GM19455 (cell line): ENCODE results near the gene SLC26A4.
"Not testable (repeated sequence)": the region's sequence is repeated elsewhere in the genome, so short reads cannot be mapped to it uniquely, and the experiment has no call there.

Experiments
- ATAC-seq: cut with Tn5 transposase; IDR thresholded peaks from one replicate; pipeline ENCODE4 v1.9.1; 2021; ENCODE audit not compliant: unreplicated experiment

The SLC26A4 gene

DNA sequence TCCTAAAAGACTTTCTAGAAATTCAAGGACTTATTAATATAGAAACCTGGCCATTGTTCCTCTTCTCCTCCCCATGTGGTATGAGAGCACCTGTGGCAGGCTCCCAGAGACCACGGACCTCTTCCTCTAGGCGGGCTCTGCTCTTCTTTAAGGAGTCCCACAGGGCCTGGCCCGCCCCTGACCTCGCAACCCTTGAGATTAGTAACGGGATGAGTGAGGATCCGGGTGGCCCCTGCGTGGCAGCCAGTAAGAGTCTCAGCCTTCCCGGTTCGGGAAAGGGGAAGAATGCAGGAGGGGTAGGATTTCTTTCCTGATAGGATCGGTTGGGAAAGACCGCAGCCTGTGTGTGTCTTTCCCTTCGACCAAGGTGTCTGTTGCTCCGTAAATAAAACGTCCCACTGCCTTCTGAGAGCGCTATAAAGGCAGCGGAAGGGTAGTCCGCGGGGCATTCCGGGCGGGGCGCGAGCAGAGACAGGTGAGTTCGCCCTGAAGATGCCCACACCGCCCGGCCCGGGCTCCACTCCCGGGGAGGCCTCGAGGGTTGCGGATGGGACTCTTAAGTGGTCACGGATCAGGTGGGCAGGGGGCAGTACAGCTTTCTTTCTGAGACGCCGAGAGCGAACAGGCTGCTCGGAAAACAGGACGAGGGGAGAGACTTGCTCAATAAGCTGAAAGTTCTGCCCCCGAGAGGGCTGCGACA lies at the start of gene SLC26A4:
SLC26A4 (plus strand) TSS at position 448 of the 700 bp plus-strand sequence. CDS start 814 bp downstream, outside the sequence.
- ATAC-seq: no peak

DNA sequence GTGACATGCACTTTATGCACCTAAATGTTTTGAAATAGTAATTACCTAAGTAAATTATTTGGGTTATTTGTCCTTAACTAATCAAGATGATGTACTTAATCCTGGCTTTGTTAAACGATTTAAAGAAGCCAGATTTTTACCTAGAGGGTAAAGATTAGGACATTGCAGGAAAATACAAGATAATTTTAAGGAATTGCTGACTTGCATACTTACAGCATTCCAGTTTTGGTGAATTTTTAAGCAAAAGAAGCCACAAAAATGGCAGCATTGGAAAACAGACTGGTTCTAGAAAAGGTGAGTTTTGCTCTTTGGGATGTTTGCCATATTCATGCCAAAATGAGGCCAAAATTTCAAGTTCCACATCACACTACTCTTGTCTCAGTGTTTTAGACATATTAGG lies 47.2 kb upstream of the SLC26A4 start:
- no peak for ATAC-seq

DNA sequence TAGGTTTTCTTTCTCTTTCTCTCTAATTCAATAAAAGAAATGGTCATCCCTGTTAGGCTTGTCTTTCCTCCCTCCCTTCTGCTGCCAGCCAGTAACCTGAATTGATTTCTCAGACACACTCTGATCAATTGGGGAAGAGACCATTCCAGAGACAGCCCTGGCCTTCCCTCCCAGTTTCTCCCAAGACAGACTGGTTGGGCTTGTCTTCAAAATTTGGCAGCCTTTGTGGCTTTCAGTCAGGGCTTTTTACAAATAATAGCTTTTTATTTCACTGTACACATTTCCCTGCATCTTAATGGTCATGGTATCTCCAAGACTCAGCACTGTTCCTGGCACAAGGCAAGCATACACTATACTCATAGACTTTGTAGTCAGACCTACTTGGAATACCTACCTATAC lies 46.7 kb upstream of the SLC26A4 start:
- no peak for ATAC-seq

DNA sequence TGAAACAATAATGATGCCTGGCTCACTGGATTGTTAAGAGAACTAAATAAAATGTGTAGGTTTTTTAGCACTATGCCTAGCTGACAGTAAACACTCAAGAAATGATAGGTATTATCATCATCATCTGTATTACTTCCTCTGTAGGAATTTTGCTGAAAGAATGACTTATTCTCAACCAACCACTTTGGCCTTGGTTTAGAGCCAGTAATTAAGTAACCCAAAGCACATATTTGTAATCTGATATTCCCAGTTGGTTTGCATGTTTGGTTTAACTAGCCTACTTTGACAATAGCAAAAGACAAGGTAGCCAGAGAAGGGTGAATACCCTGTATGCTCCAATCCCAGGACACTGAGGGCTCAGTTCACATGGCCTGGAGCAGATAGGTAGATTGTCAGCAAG lies 46.2 kb upstream of the SLC26A4 start:
- no peak for ATAC-seq

DNA sequence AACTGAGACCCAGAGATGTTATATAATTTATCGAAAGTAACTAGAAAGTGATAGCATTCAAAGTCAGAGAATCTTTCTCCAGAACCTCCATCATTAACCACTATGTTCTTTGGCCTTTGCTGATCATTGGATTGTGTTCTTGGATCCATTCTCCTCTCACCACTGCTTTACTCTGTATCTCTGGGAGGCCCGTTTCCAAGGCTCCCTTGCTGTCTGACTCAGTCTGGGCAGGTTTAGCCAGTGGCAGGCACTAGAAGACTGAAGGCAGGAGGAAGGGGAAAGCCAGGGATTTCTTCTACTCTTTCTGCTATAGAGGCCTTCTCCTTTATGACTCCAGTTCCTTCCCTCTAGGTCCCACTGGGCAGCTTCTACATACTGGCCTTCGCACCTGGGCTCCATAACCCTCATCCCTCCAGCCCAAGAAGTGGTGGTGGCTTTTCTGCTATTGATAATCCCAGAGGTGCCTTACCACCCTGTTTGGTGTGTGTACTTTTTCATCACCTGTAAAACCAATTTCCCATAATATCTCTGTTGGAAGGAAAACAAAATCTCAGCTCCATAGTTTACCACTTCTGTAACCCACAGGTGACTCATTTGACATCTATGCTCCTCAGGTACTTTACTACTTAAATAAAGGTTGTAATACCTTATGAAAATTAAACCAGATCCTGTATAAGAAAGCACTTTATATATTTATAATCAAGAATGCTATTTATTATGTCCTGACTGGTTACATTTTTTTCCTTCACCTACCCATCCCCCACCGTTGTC lies 44.5 kb upstream of the SLC26A4 start:
- no peak for ATAC-seq

DNA sequence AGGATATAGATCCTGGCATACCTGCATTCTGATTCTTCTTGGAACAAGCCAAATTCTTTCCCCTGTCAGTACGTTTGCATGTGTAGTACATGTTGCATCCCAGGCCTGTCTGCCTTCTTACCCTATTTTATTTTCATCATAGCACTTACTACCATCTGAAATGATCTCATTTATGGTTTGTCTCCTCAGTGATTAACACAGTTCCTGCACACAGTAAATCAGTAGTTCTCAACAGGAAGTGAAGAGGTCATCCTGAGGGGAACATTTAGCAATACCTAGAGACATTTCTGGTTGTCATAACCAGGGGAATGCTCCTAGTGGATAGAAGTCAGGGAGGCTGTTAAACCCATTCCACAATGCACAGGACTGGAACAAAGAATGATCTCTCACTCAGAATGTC lies 38.2 kb upstream of the SLC26A4 start:
- ATAC-seq: no peak

DNA sequence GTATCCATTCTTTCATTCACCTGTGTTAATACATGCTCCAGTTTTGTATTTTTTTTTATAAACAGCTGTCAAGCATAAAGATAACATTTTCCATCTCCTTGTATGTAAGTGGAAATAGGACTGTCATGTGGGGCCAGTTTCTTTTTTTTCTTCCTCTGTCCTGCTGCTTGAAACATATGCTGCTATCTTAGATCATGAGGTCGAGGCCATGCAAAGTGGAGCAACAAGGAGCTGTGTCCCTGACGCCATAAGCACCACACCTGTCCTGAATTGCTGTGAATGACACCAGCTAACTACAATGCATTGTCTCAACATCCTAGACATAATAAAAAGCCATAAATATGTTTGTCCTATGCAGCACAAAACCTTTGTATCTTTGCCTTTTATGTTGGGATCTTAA lies 37.7 kb upstream of the SLC26A4 start:
- ATAC-seq: no peak

DNA sequence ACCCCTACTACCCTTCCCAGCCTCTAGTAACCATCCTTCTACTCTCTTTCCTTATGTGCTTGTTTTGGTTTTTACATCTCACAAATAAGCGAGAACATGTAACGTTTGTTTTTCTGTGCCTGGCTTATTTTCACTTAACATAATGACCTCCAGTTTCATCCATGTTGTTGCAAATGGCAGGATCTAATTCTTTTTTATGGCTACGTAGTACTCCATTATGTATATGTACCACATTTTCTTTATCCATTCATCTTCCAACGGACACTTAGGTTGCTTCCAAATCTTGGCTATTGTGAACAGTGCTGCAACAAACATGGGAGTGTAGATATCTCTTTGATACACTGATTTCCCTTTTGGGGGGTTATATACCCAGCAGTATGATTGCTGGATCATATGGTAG lies 33.6 kb upstream of the SLC26A4 start:
- ATAC-seq: no peak

DNA sequence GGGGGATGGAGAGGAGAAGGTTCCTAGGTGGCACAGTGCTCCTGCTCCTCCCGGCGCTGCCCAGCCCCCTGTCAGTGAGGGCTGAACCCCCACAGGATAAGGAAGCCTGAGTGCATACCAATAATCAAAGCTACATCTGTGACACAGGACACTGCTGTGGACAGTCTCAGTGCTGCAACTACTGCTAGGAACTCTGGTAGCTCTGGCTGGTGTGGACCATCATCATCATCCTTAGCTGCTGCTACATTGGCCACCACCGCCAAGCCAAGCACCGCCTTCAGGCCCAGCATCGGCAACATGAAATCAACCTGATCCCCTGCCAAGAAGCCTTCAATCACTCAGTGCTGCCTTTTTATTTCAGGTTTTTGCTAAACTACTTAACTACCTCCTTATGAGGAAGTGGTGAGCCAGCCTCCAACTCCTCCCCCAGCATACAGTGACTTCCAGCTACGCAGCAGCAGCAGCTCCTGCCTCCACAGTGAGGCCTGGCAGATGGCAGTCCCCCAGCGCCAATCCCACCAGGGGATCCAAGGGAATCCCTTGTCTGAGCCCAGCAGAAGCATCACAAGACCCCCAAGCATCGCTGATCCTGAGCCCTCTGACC lies 32.1 kb upstream of the SLC26A4 start:
- ATAC-seq: no peak

DNA sequence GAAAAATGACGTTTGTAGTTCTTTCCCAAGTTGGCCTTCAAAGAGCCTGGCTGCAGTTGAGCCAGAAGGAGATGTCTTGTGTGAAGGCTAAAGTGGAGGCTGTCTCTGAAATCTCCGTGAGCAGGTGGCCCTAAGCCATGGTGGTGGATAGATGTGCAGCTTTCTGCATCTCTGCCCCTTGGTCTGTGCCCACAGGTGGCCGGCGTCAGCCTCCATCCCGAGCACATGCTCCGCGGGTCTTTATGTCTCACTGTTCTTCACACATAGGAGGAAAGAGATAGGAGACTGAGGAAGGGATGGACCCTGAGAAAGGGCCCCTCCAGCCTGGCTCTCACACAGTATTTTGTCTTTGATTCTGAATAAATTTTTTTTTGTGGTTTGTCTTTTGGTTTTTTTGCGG lies 30.3 kb upstream of the SLC26A4 start:
- no peak for ATAC-seq

DNA sequence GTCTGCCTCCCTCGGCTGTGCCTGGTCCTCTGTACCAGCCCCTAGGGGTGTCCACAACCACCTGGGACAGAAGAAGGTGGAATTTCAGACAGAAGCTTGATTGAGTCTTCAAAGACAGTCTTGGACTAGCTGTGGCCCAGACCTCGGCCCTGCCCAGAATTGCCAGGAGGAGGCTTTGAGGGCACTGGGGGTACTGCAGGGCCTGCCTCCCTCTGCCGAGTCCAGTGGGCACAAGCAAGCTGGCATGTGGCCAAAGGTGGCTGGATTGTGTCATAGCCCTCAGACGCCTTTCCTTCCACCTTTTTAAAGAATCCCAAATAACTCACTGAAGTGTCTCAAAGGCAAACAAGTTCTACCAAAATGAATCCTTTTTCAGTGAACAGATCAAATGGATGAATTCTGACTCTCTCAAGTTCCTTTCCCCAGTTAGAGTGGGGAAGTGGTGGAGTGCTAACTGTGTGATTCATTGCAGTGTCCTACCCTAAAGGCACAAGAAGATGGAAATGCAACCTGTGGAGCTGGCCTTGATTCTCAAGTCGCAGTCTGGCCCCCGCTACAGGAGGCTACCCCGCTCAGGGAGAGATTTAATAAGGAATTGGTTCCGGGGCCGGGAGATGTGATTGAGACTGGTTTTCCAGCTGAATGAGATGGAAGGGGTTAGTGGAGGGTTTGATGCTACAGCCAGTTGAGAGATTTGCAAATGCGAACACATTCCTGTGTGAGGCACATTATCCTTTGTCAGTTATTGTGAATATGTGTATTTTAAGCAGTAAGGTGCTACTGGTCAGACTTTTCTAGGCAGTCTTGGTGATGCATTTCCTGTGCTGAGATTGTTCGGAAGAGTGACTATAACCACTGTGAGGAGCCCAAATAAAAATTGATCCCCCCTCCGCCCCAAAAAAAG lies 28.8 kb upstream of the SLC26A4 start:
- no peak for ATAC-seq

DNA sequence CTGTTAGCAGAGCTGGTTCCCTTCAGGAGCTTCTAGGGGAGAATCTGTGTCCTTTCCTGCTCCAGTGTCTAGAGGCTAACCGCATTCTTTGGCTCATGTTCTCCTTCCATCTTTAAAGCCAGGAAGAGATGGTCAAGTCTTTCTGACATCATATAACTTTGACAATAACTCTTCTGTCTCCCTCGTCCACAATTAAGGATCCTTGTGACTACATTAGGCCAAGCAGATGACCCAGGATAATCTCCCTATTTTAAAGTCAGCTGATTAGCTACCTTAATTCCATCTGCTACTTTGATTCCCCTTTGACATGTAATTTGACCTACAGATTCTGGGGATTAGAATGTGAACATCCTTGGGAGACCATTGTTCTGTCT lies 28.1 kb upstream of the SLC26A4 start:
- ATAC-seq: no peak

DNA sequence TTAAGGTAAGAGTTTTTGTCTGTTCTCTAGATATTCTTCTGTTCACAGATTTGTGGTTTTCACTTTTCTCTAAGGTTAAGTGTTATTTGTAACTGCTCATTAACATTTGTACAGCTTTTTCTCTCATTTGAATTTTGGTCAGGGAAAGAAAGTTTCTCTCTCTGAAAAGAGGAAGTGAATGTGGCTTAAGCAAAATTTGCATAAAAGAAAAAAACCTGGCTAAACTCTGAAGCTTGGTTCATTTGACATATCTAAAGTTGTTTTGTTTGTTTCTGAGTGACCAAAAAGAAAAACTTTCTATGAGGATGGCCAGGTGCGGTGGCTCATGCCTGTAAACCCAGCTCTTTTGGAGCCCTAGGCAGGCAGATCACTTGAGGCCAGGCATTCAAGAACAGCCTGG lies 22.0 kb upstream of the SLC26A4 start:
- ATAC-seq: peak; percentile 93

DNA sequence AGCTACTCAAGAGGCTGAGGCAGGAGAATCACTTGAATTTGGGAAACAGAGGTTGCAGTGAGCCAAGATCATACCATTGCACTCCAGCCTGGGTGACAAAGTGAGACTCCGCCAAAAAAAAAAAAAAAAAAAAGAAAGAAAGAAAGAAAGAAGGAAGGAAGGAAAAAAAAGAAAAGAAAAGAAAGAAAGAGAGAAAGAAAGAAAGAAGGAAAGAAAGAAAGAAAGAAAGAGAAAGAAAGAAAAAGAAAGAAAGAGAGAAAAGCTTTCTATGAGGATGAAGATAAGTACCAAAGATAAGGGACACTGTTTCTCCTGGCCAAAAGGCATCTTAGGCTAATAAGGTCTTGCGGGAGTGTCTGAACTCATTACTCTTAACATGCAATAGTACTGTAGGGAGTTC lies 21.6 kb upstream of the SLC26A4 start:
- not testable (repeated sequence) for ATAC-seq

DNA sequence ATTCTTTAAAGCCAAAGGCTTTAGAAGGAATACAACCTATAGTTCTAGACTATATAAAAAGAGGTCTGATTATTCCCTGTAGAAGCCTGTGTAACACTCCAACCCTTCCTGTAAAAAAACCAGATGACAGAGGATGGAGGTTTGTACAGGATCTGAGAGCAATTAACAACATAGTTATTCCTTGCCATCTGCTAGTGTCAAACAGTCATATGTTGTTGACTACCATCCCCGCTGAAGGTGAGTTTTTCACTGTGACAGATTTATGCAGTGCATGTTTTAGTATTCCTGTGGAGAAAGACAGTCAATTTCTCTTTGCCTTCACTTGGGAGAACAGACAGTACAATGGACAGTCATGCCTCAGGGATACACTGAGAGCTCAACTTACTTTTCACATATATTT lies 19.0 kb upstream of the SLC26A4 start:
- ATAC-seq: no peak

DNA sequence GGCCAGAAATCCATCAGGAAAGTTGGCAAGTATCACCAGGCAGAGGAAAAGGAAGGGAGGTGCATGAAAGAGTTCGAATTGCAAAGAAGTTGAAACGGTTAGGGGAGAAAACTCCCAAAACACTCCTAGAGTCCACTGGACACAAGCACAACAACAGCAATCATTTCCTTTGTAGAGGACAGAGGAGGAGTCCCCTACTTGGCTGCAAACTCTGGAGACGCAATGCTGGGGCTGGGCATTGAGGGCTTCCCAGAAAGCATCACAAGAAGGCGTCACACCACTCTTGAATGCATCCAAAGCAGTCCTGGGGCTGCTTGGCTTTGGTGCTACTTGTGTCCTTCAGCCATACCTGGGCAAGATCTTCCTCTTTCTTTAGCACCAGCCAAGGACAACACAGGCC lies 18.1 kb upstream of the SLC26A4 start:
- ATAC-seq: no peak

DNA sequence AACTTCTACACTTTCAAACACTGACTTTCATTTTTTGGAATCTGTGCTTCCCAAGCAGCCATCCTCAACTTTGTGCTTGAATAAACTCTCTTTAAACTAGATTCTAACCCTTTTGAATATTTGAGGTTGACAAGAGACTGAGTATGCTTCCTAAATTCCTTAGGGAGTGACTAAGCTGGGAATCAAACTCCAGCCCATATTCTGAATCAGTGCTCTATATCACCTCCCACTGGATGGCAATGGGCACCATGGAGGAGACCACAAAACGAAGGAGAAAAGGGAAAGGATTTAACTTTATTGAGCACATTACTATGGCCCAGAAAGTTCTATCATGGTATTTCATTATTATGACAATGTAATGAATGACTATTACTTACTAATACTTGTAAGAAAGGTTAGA lies 17.2 kb upstream of the SLC26A4 start:
- ATAC-seq: no peak

DNA sequence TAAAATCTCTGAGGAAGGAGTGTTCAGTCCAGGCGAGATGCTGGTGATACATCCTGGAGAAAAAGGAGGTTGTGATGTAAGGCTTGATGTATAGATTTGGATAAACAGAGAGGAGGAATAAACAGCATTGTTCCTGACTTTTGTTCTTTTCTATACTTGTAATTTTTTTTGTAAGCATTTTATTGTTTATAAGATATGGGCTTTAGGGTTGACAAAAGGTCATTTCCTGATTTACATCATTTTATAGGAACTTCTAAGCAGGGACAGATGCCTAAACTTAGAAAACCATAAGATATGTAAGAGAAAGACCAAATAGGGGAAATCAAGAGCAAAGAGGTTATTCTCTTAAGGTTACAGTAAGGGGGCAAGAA lies 16.7 kb upstream of the SLC26A4 start:
- no peak for ATAC-seq

DNA sequence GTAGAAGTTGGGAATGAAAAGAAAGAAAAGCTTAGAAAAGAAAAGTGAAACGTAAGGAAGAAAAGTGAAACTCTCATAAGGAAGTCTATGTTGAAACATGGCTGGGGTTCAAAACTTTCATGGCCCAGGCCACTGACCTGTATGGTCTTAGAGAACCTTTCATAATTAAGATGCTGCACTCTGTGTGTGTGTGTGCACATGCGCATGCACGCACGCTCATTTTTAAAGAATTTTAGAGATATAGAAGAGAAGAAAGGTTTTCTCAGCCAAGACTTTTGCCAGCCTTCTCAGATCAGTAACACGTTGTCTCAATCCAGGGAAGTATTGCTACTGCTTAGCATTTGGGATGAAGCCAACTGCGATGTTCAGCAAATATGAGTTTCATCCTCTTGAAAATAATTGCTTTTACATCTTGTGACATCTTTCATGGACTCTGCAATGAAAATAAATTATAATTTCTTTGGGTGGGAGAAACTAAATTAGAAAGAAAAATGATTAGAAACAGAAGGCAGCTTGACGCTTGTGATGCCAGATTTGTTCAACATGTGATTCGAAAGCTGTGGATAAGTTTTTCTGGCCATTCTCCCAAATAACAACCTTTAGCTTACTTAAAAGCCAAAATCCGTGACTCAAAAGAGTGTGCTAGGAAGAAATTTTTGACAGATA lies 16.2 kb upstream of the SLC26A4 start:
- no peak for ATAC-seq

DNA sequence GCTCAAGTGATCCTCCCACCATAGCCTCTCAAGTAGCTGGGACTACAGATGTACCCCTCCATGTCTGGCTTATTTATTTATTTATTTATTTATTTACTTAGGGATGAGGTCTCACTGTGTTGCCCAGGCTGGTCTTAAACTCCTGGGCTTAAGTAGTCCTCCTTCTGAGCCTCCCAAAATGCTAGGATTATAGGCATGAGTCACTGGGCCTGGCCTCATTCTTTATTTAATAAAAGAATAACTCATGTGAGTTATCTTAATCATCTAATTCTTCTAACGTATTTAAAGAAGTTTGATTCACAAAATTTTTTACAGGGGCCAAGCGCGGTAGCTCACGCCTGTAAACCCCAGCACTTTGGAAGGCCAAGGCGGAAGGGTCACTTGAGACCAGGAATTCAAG lies 8.0 kb upstream of the SLC26A4 start:
- no peak for ATAC-seq

DNA sequence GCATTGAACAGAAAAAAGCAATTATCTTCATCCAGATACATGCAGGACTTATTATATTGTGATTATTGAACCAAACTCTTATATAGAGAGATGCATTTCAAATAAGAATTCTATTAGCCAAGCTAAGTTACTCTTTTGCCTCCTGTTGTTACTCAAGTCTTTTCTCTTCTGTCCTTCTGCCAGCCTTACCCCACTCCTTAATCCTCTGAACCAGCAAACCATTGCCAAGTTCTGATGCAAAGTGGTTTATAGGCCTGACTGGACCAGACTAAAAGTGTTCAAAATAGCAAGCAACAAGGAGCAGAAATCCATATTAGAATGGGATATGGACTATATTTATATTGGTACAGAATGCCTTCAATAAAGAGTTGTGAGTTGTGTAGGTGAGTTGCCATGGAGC lies 2.2 kb upstream of the SLC26A4 start:
- ATAC-seq: no peak
